NCI-H1105 (cell line): Measurements from ENCODE around the gene PROSER2.

ENCODE experiments used
- DNase-seq: peaks from one replicate; lab custom pipeline; 2025; lab: John Stamatoyannopoulos, UW

The PROSER2 gene

GRCh38 chr10:11804336-11804735, 18.8 kb upstream of the PROSER2 start:
- DNase-seq, result no peak

GRCh38 chr10:11805792-11806191, 17.4 kb upstream of the PROSER2 start:
- no peak for DNase-seq

GRCh38 chr10:11806706-11807105, 16.4 kb upstream of the PROSER2 start:
- DNase-seq, result no peak

DNA sequence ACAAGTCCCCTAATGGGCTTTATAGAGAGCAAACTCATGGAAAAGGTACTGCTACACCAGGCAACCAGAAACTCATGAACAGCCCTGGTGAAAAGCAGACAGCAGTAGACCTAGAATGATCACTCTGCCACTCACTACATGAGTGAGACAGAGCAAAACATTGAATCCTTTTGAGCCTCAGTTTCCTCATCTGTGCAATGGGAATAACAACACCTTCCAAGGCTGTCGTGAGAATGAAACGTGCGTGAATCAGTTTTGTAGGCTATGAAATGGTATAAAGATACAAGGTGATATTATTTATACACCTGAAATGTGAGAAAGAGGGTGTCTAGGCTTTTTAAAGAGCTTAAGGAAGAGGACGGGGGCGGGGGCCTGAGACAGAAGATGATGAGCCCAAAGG, 14.3 kb upstream of the PROSER2 start:
- DNase-seq, result no peak

GRCh38 chr10:11810313-11810766, 12.8 kb upstream of the PROSER2 start:
- DNase-seq, result no peak

- DNase-seq, result no peak
Measured at GRCh38 chr10:11810973-11811372, 12.2 kb upstream of the PROSER2 start.

DNA sequence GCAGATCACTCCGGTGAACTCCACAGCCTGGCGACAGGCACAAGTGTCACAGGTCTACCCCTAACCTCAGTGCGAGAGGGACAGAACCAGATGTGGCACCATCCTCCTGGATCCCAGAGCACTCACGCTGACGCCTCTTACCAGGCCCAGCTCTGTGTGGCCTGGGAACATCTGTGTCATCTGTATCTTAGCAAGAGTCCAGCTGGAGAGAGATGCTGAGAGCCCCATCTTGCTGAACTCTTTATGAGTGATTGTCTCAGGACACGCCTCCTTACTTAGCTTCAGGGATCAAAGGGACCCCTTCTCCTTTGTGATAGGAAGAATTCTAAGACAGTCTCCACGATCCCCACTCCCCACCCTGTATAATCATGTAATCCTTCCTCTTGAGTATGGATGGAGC, 10.0 kb upstream of the PROSER2 start:
- DNase-seq, result no peak

GRCh38 chr10:11813855-11814567, 9.1 kb upstream of the PROSER2 start:
- DNase-seq, result no peak

GRCh38 chr10:11819027-11819426, 4.1 kb upstream of the PROSER2 start:
- DNase-seq, result no peak

DNA sequence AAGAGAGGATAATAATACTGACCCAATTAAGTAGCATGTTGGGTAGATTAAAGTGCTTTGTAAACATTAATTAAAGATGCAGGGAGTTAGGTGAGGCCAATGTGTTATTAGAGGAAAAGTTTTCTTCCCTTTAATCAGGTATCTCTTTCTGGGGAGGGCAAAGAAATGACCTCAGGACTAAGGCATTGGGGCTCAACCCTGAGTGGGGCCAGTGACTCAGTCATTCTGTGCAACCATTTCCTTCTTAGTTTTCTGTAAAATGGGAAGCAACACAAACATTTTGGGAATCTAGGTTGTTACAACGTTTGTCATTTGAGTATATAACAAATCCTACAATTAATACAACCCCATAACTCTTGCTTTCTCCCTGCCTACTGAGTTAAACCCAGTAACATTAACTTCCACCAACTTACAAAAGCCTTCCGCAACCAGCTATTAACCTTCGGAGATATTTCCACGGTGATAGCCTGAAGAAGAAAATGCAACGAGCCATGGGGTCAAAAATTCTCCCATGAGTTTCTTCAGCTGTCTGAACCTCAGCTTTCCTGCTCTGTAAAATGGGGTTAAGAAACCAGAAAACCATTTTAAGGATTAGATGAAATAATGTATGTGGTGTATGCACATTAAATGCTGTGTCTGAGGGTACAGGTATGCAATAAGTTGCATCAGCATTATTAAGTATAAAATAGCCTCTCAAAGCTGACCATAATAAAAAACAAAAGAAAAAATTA, 965 bp upstream of the PROSER2 start:
- no peak for DNase-seq

GRCh38 chr10:11822809-11823121, 391 bp upstream of the PROSER2 start:
- DNase-seq, result no peak

GRCh38 chr10:11823989-11824346, 812 bp downstream of the PROSER2 start:
- no peak for DNase-seq

DNA sequence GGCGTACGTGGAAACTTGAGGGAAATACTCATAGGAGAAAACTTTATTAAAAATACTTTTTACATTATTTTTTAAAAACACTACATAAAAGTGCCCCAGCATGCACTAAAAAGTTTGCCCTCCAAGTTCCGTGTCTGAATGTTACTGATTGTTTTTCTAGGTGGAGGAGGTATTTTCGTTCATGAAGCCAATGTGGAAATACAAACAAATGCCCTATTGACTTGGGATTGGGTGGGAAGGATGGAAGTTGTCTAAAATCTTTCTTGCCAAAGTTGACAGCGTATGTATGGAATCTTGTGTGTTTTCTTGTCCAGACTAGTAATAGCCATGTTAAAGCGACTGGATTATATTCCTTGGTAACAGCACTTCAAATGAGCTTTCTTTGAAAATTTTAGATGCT, 1.2 kb downstream of the PROSER2 start:
- no peak for DNase-seq

GRCh38 chr10:11824825-11825224, 1.7 kb downstream of the PROSER2 start:
- no peak for DNase-seq

DNA sequence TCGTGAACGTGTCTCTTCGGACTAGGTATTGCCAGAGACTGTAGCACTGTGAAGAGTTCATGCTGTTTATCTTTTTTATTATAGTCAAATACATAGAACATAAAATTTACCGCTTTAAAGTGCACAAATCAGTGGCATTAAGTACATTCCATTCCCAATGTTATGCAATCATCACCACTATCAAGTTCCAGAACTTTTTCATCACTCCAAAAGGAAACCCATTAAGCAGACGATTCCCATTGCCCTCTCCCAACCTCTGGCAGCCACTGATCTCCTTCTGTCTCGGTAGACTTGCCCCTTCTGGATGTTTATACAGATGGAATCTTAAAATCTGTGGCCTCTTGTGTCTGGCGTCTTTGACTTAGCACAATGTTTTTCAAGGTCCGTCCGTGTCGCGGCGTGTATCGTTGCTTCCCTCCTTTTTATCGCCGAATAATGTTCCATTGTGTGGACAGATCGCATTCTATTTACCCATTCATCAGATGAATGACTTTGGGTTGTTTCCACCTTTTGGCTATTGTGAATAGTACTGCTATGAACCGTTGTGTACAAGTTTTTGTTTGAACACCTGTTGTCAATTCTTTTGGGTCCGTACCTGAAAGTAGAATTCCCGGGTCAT, 2.7 kb downstream of the PROSER2 start:
- no peak for DNase-seq

DNA sequence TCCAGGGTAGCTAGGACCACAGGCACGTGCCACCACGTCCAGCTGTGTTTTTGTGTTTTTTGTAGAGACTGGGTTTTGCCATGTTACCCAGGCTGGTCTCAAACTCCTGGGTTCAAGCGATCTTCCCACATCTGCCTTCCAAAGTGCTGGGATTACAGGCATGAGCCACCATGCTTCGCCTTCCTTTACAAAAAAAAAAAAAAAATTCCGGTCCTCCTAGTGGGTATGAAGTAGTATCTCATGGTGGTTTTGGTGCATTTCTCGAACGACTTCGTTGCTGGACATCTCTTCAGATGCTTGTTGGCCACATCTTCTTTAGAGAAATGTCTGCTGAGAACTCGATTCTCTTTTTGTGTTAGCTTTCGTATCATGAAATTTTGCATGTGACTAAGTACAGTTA, 3.9 kb downstream of the PROSER2 start:
- DNase-seq, result no peak

- DNase-seq, result no peak
Measured at GRCh38 chr10:11827414-11827813, 4.3 kb downstream of the PROSER2 start.

- DNase-seq, result no peak
Measured at GRCh38 chr10:11828682-11829284, 5.6 kb downstream of the PROSER2 start.

DNA sequence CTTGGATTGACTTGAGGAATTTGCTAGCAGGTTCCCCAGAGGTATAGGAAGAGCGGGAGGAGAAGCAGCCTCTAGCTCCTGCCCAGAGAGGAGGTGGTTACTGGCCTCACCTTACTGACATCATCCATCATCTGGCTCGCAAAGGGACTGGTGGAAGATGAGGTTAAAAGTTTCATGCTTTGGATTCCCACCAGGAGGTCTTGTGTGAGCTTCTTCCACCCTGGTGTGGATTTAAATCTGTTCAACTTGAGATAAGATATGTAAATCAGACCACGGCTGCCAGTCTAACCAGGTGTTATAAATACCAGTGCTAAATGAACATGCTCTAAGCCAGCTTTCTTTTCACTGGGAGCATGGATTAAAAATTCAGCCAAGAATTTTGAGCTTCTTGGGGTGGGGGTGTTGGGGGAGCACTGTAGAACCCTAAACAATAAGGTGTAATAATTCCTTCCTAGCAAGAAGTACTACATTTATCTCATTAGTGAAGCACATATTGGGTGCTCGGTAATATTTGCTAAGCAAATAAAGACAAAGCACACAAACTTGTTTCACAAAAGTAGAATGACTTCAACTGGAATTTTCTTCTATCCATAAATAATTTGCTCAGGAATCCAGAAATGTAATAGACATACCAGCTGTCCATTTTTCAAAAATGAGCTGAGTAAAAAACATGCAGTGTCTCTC, 7.8 kb downstream of the PROSER2 start:
- DNase-seq, result no peak

DNA sequence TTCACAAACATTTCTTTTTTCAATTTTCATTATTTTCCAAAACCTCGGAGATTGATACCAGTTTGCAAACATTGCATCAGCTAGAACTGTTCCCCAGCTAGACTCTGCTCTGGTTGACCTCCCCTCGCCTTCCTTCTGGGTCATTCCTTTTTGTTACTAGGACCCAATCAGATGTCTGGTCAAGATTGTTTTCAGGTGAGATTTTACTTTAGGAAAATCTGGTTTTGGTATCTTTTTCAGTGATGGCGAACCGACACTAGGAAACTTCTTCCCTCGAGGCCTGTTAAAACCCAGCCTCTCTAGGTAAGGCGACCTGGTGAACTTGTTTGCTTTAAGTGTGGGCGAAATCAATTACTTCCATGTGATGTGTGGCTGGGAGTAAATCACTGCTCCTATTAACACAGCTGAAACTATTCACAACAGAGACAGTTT, 8.4 kb downstream of the PROSER2 start:
- DNase-seq, result no peak

GRCh38 chr10:11832042-11832441, 8.9 kb downstream of the PROSER2 start:
- DNase-seq, result no peak

- no peak for DNase-seq
Measured at GRCh38 chr10:11835061-11835460, 11.9 kb downstream of the PROSER2 start.
